ENCODE results near the gene TMEM132A. TPM values are rescaled to one million over a fixed set of nuclear protein-coding genes. Genes with fewer than 3 reads are reported as not detected.
A peak's percentile ranks its signal among the peaks of the same experiment; 100 is the strongest.

The TMEM132A gene
- total RNA-seq, 1 donor from 2014 or later = 218 TPM

- H3K9me3 Mint-ChIP-seq = no peaks in the 10 kb centered on the region
- no peaks in the 10 kb centered on the region for H3K27me3 Mint-ChIP-seq
- DNase-seq (ENCODE audit: extremely low spot score, unreplicated experiment) = no peak
- peaks cover 5% of the 10 kb centered on the region for H3K36me3 Mint-ChIP-seq
- H3K4me1 Mint-ChIP-seq (ENCODE audit: unreplicated experiment) = peaks cover 30% of the 10 kb centered on the region
- peak overlapping the region; percentile 95 for H3K27ac Mint-ChIP-seq
- H3K4me3 Mint-ChIP-seq = no peak overlapping the region
- TF ChIP-seq CTCF (conservative IDR thresholded peaks at IDR 0.05) = no peak
Observed at GRCh38 chr11:60941371-60942119, 17.3 kb downstream of the TMEM132A start.

GRCh38 chr11:60942219-60942618 lies 18.0 kb downstream of the TMEM132A start:
- no peaks in the 10 kb centered on the region for H3K27me3 Mint-ChIP-seq
- peak overlapping the region; percentile 73 for H3K4me3 Mint-ChIP-seq
- H3K4me1 Mint-ChIP-seq (ENCODE audit: unreplicated experiment) = peaks cover 30% of the 10 kb centered on the region
- DNase-seq (ENCODE audit: extremely low spot score, unreplicated experiment) = no peak
- H3K27ac Mint-ChIP-seq = peak overlapping the region; percentile 95
- H3K36me3 Mint-ChIP-seq = peaks cover under 1% of the 10 kb centered on the region
- no peaks in the 10 kb centered on the region for H3K9me3 Mint-ChIP-seq
- no peak for TF ChIP-seq CTCF (conservative IDR thresholded peaks at IDR 0.05)

- Mint-ChIP-seq H3K36me3 (no peaks in the 10 kb centered on the region), H3K4me1 (ENCODE audit: unreplicated experiment) (peaks cover 32% of the 10 kb centered on the region), H3K9me3 (no peaks in the 10 kb centered on the region), H3K27me3 (no peaks in the 10 kb centered on the region), H3K27ac (peak overlapping the region; percentile 95), H3K4me3 (peak overlapping the region; percentile 73)
- no peak for DNase-seq (ENCODE audit: extremely low spot score, unreplicated experiment)
- no peak for TF ChIP-seq CTCF (conservative IDR thresholded peaks at IDR 0.05)
Observed at GRCh38 chr11:60942970-60943565, 18.8 kb downstream of the TMEM132A start.

GRCh38 chr11:60944490-60945294 lies 20.4 kb downstream of the TMEM132A start:
- peaks cover 30% of the 10 kb centered on the region for H3K4me1 Mint-ChIP-seq (ENCODE audit: unreplicated experiment)
- H3K27ac Mint-ChIP-seq = peak overlapping the region; percentile 39

More at GRCh38 chr11:60944490-60945294, 20.4 kb downstream of the TMEM132A start:
- Mint-ChIP-seq H3K9me3 (no peaks in the 10 kb centered on the region), H3K4me3 (no peak overlapping the region), H3K27me3 (peaks cover 14% of the 10 kb centered on the region), H3K36me3 (no peaks in the 10 kb centered on the region)
- no peak for DNase-seq (ENCODE audit: extremely low spot score, unreplicated experiment)
- peak; percentile 56 for TF ChIP-seq CTCF (conservative IDR thresholded peaks at IDR 0.05)

All from type B pancreatic cell (in vitro differentiated cells).